GM23338 (cell line): ENCODE measurements around the gene DSE. TPM values are rescaled to one million over a fixed set of nuclear protein-coding genes. Genes with fewer than 3 reads are reported as not detected.

ENCODE experiments used
- ATAC-seq: fragments of 200-7000 bp; cut with Tn5 transposase; 3 replicates; pipeline ENCODE4 v1.9.1; 2020
- DNase-seq: peaks from one replicate; pipeline ENCODE4 v3.0.0-alpha.2; 2015; ENCODE audit warnings: low spot score
- H2AFZ ChIP-seq: fragments of 200-600 bp; sonication (generic); 2 replicates; pipeline ENCODE4 v1.8.0; 2016; ENCODE audit warnings: antibody characterized with exemption, mild to moderate bottlenecking, moderate library complexity
- H3F3A ChIP-seq: fragments of 200-600 bp; sonication (generic); replicated peaks from 2 replicates; pipeline ENCODE4 v1.8.0; 2017; ENCODE audit warnings: antibody characterized with exemption, mixed run types, low read depth
- H3K27ac ChIP-seq: fragments of 200-600 bp; sonication (generic); 2 replicates; pipeline ENCODE4 v1.6.1; 2016; ENCODE audit warnings: low read depth
- H3K27me3 ChIP-seq: fragments of 200-600 bp; sonication (generic); 2 replicates; pipeline ENCODE4 v1.8.0; 2016; ENCODE audit warnings: mild to moderate bottlenecking, mixed run types, moderate library complexity; ENCODE audit not compliant: insufficient read depth
- H3K36me3 ChIP-seq: fragments of 200-600 bp; sonication (generic); 2 replicates; pipeline ENCODE4 v1.8.0; 2016; ENCODE audit warnings: mild to moderate bottlenecking; ENCODE audit not compliant: insufficient read depth
- H3K4me1 ChIP-seq: fragments of 200-600 bp; sonication (generic); 2 replicates; pipeline ENCODE4 v1.8.0; 2016; ENCODE audit warnings: mild to moderate bottlenecking, moderate library complexity; ENCODE audit not compliant: insufficient read depth
- H3K4me2 ChIP-seq: fragments of 200-600 bp; sonication (generic); 2 replicates; pipeline ENCODE4 v1.7.1; 2017; ENCODE audit warnings: mixed run types
- H3K4me3 ChIP-seq: fragments of 200-600 bp; sonication (generic); 2 replicates; pipeline ENCODE4 v1.6.1; 2016; ENCODE audit warnings: mixed run types
- H3K79me2 ChIP-seq: fragments of 200-600 bp; sonication (generic); replicated peaks from 2 replicates; pipeline ENCODE4 v1.8.0; 2017; ENCODE audit warnings: mild to moderate bottlenecking; ENCODE audit not compliant: insufficient read depth
- H3K9me2 ChIP-seq: fragments of 200-600 bp; sonication (generic); 2 replicates; pipeline ENCODE4 v1.8.0; 2017; ENCODE audit not compliant: insufficient read depth
- H4K20me1 ChIP-seq: fragments of 200-600 bp; sonication (generic); replicated peaks from 2 replicates; pipeline ENCODE4 v1.8.0; 2017; ENCODE audit warnings: mild to moderate bottlenecking; ENCODE audit not compliant: insufficient read depth
- H3K27ac Mint-ChIP-seq: 2 replicates; pipeline ENCODE4 v1.8.0; 2020; ENCODE audit warnings: inconsistent platforms, mild to moderate bottlenecking, moderate library complexity, mixed read lengths
- H3K27me3 Mint-ChIP-seq: 3 replicates; pipeline ENCODE4 v1.8.0; 2022; ENCODE audit warnings: low read depth, mild to moderate bottlenecking, moderate library complexity, mixed read lengths, inconsistent platforms; ENCODE audit not compliant: insufficient read depth, poor library complexity
- H3K36me3 Mint-ChIP-seq: 3 replicates; pipeline ENCODE4 v1.8.0; 2021; ENCODE audit warnings: low read depth, mild to moderate bottlenecking, inconsistent platforms, moderate library complexity, mixed read lengths
- H3K4me1 Mint-ChIP-seq: 3 replicates; pipeline ENCODE4 v1.8.0; 2020; ENCODE audit warnings: mild to moderate bottlenecking, inconsistent platforms, mixed read lengths
- H3K4me3 Mint-ChIP-seq: 3 replicates; pipeline ENCODE4 v1.8.0; 2021; ENCODE audit warnings: moderate library complexity, mild to moderate bottlenecking, inconsistent platforms, mixed read lengths
- H3K9me3 Mint-ChIP-seq: 3 replicates; pipeline ENCODE4 v1.8.0; 2020; ENCODE audit warnings: moderate library complexity, mild to moderate bottlenecking, inconsistent platforms, mixed read lengths
- EZH2 ChIP-seq: fragments of 200-600 bp; sonication (generic); IDR thresholded peaks from one replicate; pipeline ENCODE4 v1.8.0; 2017; ENCODE audit warnings: antibody characterized with exemption, mild to moderate bottlenecking, low read depth; ENCODE audit not compliant: unreplicated experiment
- EZH2phosphoT487 ChIP-seq: fragments of 200-600 bp; sonication (generic); IDR thresholded peaks from one replicate; pipeline ENCODE4 v1.8.1; 2018; ENCODE audit warnings: antibody characterized with exemption; ENCODE audit not compliant: unreplicated experiment
- JUNB ChIP-seq: IDR thresholded peaks from one replicate; pipeline ENCODE4 v1.6.1; 2016; ENCODE audit warnings: antibody characterized with exemption; ENCODE audit not compliant: unreplicated experiment
- NANOG ChIP-seq: IDR thresholded peaks from 2 replicates; pipeline ENCODE4 v1.6.1; 2016; ENCODE audit warnings: antibody characterized with exemption, borderline replicate concordance
- POLR2AphosphoS5 ChIP-seq: IDR thresholded peaks from 2 replicates; pipeline ENCODE4 v1.6.1; 2016; ENCODE audit warnings: antibody characterized with exemption, low read depth
- STAT1 ChIP-seq: IDR thresholded peaks from one replicate; pipeline ENCODE4 v1.6.1; 2016; ENCODE audit warnings: antibody characterized with exemption; ENCODE audit not compliant: unreplicated experiment
- ZNF114 ChIP-seq: fragments of 250-450 bp; sonication (Bioruptor Pico); IDR thresholded peaks from 2 replicates; pipeline ENCODE4 v1.5.0; 2020; ENCODE audit warnings: mild to moderate bottlenecking, moderate library complexity
- ZNF331 ChIP-seq: fragments of 250-450 bp; sonication (Bioruptor Pico); IDR thresholded peaks from 2 replicates; pipeline ENCODE4 v1.5.0; 2020; ENCODE audit warnings: low read depth, mild to moderate bottlenecking, moderate library complexity
- polyA plus RNA-seq: library from polyadenylated mRNA; unstranded; fragments of >200 nt; fragmentation: Nextera tagmentation; extraction: Ambion mirVana; gene quantifications from 2 replicates; pipeline ENCODE4 v1.2.1, GENCODE V29; 2016
- total RNA-seq: library from RNA; depleted of rRNA; stranded (reverse); fragments of >200 nt; shearing (Covaris generic); gene quantifications from 2 replicates; pipeline ENCODE4 v1.2.3, GENCODE V29; 2014
- TF ChIP-seq, protein P1 (sequence below): fragments of 250-450 bp; sonication (Bioruptor Pico); IDR thresholded peaks from 2 replicates; pipeline ENCODE4 v1.5.0; 2020; ENCODE audit warnings: mild to moderate bottlenecking, moderate library complexity
- TF ChIP-seq, protein P2 (sequence below): IDR thresholded peaks from 2 replicates; pipeline ENCODE4 v1.6.1; 2016; ENCODE audit warnings: antibody characterized with exemption
- TF ChIP-seq, protein P3 (sequence below): IDR thresholded peaks from one replicate; pipeline ENCODE4 v1.6.1; 2018; ENCODE audit warnings: antibody characterized with exemption; ENCODE audit not compliant: unreplicated experiment
- TF ChIP-seq, protein P4 (sequence below), 2 experiments: fragments of 200-600 bp in 1 of 2; sonication (generic) in 1 of 2; conservative IDR thresholded peaks; 2 replicates each; pipeline versions ENCODE4 v1.5.1 to v1.6.1; 2016 to 2017; ENCODE audit warnings: antibody characterized with exemption in 2 of 2, low read depth in 2 of 2, mild to moderate bottlenecking in 2 of 2, moderate library complexity in 1 of 2

The DSE gene
- total and polyA plus RNA-seq, 2 experiments from 2014 or later, result 18.8 to 45.2 TPM

DNA sequence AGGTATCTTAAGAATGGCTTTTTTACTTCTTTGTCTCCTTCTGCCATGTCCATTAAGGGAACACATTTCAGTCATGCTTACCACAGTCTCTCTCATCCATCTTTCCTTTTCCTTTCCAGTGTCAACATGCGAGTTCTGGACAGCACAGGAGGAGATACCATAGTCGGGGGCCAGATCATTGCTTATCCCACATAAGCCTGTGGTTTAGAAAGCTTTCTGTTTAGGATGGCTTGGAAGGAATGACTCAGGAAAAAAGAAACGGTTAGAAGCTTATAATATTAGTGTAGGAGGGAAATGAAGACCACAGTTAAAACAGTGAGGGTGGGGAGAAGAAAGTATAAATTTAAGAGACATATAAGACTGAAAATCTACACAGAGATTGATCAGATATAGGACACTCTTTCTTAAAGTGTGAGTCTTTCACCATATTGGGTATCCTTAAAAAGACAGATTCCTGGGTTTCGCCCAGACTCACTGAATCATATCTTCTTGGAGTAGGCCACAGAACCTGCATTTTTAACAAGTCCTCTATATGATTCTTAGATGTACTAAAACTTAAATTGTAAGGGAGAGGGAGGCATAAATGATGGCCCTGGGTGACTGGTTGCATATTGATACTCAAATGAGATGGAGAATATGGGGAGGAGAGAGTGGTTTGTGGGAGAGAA, 36.1 kb downstream of the DSE start (continued):
- TF ChIP-seq, protein P1, sequence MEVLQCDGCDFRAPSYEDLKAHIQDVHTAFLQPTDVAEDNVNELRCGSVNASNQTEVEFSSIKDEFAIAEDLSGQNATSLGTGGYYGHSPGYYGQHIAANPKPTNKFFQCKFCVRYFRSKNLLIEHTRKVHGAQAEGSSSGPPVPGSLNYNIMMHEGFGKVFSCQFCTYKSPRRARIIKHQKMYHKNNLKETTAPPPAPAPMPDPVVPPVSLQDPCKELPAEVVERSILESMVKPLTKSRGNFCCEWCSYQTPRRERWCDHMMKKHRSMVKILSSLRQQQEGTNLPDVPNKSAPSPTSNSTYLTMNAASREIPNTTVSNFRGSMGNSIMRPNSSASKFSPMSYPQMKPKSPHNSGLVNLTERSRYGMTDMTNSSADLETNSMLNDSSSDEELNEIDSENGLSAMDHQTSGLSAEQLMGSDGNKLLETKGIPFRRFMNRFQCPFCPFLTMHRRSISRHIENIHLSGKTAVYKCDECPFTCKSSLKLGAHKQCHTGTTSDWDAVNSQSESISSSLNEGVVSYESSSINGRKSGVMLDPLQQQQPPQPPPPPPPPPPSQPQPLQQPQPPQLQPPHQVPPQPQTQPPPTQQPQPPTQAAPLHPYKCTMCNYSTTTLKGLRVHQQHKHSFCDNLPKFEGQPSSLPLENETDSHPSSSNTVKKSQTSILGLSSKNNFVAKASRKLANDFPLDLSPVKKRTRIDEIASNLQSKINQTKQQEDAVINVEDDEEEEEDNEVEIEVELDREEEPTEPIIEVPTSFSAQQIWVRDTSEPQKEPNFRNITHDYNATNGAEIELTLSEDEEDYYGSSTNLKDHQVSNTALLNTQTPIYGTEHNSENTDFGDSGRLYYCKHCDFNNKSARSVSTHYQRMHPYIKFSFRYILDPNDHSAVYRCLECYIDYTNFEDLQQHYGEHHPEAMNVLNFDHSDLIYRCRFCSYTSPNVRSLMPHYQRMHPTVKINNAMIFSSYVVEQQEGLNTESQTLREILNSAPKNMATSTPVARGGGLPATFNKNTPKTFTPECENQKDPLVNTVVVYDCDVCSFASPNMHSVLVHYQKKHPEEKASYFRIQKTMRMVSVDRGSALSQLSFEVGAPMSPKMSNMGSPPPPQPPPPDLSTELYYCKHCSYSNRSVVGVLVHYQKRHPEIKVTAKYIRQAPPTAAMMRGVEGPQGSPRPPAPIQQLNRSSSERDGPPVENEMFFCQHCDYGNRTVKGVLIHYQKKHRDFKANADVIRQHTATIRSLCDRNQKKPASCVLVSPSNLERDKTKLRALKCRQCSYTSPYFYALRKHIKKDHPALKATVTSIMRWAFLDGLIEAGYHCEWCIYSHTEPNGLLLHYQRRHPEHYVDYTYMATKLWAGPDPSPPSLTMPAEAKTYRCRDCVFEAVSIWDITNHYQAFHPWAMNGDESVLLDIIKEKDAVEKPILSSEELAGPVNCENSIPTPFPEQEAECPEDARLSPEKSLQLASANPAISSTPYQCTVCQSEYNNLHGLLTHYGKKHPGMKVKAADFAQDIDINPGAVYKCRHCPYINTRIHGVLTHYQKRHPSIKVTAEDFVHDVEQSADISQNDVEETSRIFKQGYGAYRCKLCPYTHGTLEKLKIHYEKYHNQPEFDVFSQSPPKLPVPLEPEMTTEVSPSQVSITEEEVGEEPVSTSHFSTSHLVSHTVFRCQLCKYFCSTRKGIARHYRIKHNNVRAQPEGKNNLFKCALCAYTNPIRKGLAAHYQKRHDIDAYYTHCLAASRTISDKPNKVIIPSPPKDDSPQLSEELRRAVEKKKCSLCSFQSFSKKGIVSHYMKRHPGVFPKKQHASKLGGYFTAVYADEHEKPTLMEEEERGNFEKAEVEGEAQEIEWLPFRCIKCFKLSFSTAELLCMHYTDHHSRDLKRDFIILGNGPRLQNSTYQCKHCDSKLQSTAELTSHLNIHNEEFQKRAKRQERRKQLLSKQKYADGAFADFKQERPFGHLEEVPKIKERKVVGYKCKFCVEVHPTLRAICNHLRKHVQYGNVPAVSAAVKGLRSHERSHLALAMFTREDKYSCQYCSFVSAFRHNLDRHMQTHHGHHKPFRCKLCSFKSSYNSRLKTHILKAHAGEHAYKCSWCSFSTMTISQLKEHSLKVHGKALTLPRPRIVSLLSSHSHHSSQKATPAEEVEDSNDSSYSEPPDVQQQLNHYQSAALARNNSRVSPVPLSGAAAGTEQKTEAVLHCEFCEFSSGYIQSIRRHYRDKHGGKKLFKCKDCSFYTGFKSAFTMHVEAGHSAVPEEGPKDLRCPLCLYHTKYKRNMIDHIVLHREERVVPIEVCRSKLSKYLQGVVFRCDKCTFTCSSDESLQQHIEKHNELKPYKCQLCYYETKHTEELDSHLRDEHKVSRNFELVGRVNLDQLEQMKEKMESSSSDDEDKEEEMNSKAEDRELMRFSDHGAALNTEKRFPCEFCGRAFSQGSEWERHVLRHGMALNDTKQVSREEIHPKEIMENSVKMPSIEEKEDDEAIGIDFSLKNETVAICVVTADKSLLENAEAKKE, result no peak
- TF ChIP-seq ZNF331 (CRISPR knock-in tag), result no peak
- TF ChIP-seq, protein P2, sequence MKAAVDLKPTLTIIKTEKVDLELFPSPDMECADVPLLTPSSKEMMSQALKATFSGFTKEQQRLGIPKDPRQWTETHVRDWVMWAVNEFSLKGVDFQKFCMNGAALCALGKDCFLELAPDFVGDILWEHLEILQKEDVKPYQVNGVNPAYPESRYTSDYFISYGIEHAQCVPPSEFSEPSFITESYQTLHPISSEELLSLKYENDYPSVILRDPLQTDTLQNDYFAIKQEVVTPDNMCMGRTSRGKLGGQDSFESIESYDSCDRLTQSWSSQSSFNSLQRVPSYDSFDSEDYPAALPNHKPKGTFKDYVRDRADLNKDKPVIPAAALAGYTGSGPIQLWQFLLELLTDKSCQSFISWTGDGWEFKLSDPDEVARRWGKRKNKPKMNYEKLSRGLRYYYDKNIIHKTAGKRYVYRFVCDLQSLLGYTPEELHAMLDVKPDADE, result no peak
- TF ChIP-seq JUNB, result no peak

DNA sequence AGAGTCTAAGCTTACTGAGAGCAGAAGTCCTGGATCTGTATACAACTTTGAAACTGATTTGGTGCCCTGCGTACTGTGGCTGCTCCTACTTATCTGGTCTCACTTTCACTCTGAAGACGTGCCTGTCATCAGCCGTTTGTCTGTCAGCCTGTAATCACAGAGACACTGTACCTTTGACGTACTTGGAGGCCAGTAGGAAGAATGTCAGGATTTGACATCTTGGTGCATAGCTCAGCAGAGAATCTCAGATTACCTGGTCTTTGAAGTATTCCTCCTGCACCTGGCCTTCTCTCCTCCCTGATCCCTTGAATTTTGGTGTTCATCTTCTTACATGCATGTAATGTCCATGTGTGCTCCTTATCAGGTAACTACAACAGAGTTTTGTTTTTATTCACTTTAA, 37.7 kb downstream of the DSE start:
- H3K9me2 ChIP-seq, result no peaks in the 10 kb centered on the region
- no peaks in the 10 kb centered on the region; the same call in 2 of the 3 replicates for H3K9me3 Mint-ChIP-seq
- H3K4me2 ChIP-seq, result no peak overlapping the region
- H4K20me1 ChIP-seq, result no peaks in the 10 kb centered on the region
- H3F3A ChIP-seq, result no peaks in the 10 kb centered on the region
- H3K79me2 ChIP-seq, result peaks cover 46% of the 10 kb centered on the region
- DNase-seq, result no peak
- H3K36me3 ChIP-seq, result no peaks in the 10 kb centered on the region
- no peak overlapping the region for H3K27ac Mint-ChIP-seq
- no peak overlapping the region for H3K4me3 ChIP-seq
- TF ChIP-seq POLR2AphosphoS5 (no peak), EZH2phosphoT487 (no peak), ZNF114 (no peak), NANOG (no peak), STAT1 (no peak), EZH2 (no peak)
- TF ChIP-seq, protein P3, sequence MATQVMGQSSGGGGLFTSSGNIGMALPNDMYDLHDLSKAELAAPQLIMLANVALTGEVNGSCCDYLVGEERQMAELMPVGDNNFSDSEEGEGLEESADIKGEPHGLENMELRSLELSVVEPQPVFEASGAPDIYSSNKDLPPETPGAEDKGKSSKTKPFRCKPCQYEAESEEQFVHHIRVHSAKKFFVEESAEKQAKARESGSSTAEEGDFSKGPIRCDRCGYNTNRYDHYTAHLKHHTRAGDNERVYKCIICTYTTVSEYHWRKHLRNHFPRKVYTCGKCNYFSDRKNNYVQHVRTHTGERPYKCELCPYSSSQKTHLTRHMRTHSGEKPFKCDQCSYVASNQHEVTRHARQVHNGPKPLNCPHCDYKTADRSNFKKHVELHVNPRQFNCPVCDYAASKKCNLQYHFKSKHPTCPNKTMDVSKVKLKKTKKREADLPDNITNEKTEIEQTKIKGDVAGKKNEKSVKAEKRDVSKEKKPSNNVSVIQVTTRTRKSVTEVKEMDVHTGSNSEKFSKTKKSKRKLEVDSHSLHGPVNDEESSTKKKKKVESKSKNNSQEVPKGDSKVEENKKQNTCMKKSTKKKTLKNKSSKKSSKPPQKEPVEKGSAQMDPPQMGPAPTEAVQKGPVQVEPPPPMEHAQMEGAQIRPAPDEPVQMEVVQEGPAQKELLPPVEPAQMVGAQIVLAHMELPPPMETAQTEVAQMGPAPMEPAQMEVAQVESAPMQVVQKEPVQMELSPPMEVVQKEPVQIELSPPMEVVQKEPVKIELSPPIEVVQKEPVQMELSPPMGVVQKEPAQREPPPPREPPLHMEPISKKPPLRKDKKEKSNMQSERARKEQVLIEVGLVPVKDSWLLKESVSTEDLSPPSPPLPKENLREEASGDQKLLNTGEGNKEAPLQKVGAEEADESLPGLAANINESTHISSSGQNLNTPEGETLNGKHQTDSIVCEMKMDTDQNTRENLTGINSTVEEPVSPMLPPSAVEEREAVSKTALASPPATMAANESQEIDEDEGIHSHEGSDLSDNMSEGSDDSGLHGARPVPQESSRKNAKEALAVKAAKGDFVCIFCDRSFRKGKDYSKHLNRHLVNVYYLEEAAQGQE, result no peak
- TF ChIP-seq, protein P4, sequence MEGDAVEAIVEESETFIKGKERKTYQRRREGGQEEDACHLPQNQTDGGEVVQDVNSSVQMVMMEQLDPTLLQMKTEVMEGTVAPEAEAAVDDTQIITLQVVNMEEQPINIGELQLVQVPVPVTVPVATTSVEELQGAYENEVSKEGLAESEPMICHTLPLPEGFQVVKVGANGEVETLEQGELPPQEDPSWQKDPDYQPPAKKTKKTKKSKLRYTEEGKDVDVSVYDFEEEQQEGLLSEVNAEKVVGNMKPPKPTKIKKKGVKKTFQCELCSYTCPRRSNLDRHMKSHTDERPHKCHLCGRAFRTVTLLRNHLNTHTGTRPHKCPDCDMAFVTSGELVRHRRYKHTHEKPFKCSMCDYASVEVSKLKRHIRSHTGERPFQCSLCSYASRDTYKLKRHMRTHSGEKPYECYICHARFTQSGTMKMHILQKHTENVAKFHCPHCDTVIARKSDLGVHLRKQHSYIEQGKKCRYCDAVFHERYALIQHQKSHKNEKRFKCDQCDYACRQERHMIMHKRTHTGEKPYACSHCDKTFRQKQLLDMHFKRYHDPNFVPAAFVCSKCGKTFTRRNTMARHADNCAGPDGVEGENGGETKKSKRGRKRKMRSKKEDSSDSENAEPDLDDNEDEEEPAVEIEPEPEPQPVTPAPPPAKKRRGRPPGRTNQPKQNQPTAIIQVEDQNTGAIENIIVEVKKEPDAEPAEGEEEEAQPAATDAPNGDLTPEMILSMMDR (conservative IDR thresholded peaks at IDR 0.05; ENCODE audit: low read depth in 2 of 2), result no peak
- peaks cover 49% of the 10 kb centered on the region for H3K4me1 Mint-ChIP-seq
- ATAC-seq, result no peak
- H3K27me3 ChIP-seq, result no peaks in the 10 kb centered on the region
- peaks cover 20% of the 10 kb centered on the region for H3K4me1 ChIP-seq
- peaks cover 9% of the 10 kb centered on the region; the same call in 1 of the 3 replicates for H3K36me3 Mint-ChIP-seq
- H3K4me3 Mint-ChIP-seq, result no peak overlapping the region
- H3K27me3 Mint-ChIP-seq, result peaks cover 5% of the 10 kb centered on the region
- no peak overlapping the region for H3K27ac ChIP-seq
- no peak overlapping the region for H2AFZ ChIP-seq
